ENCODE measurements around the gene MVB12B.

The MVB12B gene

GRCh38 chr9:126448865-126449577, 122.4 kb downstream of the MVB12B start:
- no peak for FAIRE-seq

GRCh38 chr9:126449725-126450667, 123.4 kb downstream of the MVB12B start:
- DNase-seq (ENCODE audit: low spot score), result no peak
- FAIRE-seq, result no peak

More at GRCh38 chr9:126448865-126449577, 122.4 kb downstream of the MVB12B start:
- no peak for DNase-seq (ENCODE audit: low spot score)

- FAIRE-seq, result no peak
- no peak for DNase-seq (ENCODE audit: low spot score)
These were observed 124.1 kb downstream of the MVB12B start for GRCh38 chr9:126450668-126451205.

GRCh38 chr9:126451316-126451885, 124.8 kb downstream of the MVB12B start:
- DNase-seq (ENCODE audit: low spot score) (no peak), FAIRE-seq (no peak)

GRCh38 chr9:126452106-126452505, 125.5 kb downstream of the MVB12B start:
- DNase-seq (ENCODE audit: low spot score) (no peak), FAIRE-seq (no peak)

GRCh38 chr9:126453156-126453963, 126.7 kb downstream of the MVB12B start:
- DNase-seq (ENCODE audit: low spot score) (no peak), FAIRE-seq (peak; percentile 71)

GRCh38 chr9:126454215-126454614, 127.6 kb downstream of the MVB12B start:
- DNase-seq (ENCODE audit: low spot score) (no peak), FAIRE-seq (no peak)

GRCh38 chr9:126454795-126455194, 128.2 kb downstream of the MVB12B start:
- no peak for FAIRE-seq
- DNase-seq (ENCODE audit: low spot score), result no peak

- DNase-seq (ENCODE audit: low spot score), result no peak
- FAIRE-seq, result no peak
These were observed 130.0 kb downstream of the MVB12B start for GRCh38 chr9:126456441-126457174.

- DNase-seq (ENCODE audit: low spot score) (no peak), FAIRE-seq (no peak)
These were observed 130.5 kb downstream of the MVB12B start for GRCh38 chr9:126457175-126457547.

GRCh38 chr9:126457890-126458289, 131.3 kb downstream of the MVB12B start:
- DNase-seq (ENCODE audit: low spot score) (no peak), FAIRE-seq (no peak)

- no peak for FAIRE-seq
- DNase-seq (ENCODE audit: low spot score), result no peak
These were observed 132.5 kb downstream of the MVB12B start for GRCh38 chr9:126459126-126459525.

- no peak for DNase-seq (ENCODE audit: low spot score)
- FAIRE-seq, result no peak
These were observed 132.9 kb downstream of the MVB12B start for GRCh38 chr9:126459546-126459945.

- no peak for DNase-seq (ENCODE audit: low spot score)
- FAIRE-seq, result no peak
These were observed 133.6 kb downstream of the MVB12B start for GRCh38 chr9:126459965-126460843.

- no peak for FAIRE-seq
- DNase-seq (ENCODE audit: low spot score), result no peak
These were observed 134.4 kb downstream of the MVB12B start for GRCh38 chr9:126461029-126461428.

- FAIRE-seq (no peak), DNase-seq (ENCODE audit: low spot score) (no peak)
These were observed 135.0 kb downstream of the MVB12B start for GRCh38 chr9:126461608-126462007.

- DNase-seq (ENCODE audit: low spot score) (no peak), FAIRE-seq (no peak)
These were observed 136.0 kb downstream of the MVB12B start for GRCh38 chr9:126462617-126463016.

- no peak for DNase-seq (ENCODE audit: low spot score)
- no peak for FAIRE-seq
These were observed 136.8 kb downstream of the MVB12B start for GRCh38 chr9:126463426-126463825.

- DNase-seq (ENCODE audit: low spot score) (no peak), FAIRE-seq (no peak)
These were observed 138.2 kb downstream of the MVB12B start for GRCh38 chr9:126464694-126465441.

All from urothelium cell line (cell line).